ENCODE measurements around the gene CCDC92. TPM values are rescaled to one million over a fixed set of nuclear protein-coding genes. Genes with fewer than 3 reads are reported as not detected.

CCDC92 gene
- total and polyA plus RNA-seq, 2 donors (not counting 3 experiments of a cell fraction or from before 2014, with no cell fraction given), result 41.2 to 41.6 TPM

- Histone ChIP-seq H3K79me2 (ENCODE audit: control insufficient read depth, insufficient read depth, low read length) (no peaks in the 10 kb centered on the region), H4K20me1 (replicated peaks; ENCODE audit: control insufficient read depth, extremely low read depth, insufficient read depth, low read length) (no peaks in the 10 kb centered on the region), H3K4me1 (ENCODE audit: control insufficient read depth, extremely low read depth, insufficient read depth, low read length) (no peaks in the 10 kb centered on the region), H3K36me3 (ENCODE audit: control insufficient read depth in 2 of 2, extremely low read depth in 1 of 2, insufficient read depth in 2 of 2, low read length in 2 of 2) (no peaks in the 10 kb centered on the region), H3K9ac (replicated peaks; ENCODE audit: extremely low read depth, insufficient read depth, low read length) (no peak overlapping the region), H3K9me3 (replicated peaks; ENCODE audit: control insufficient read depth, insufficient read depth, low read length) (no peaks in the 10 kb centered on the region), H3K9me1 (replicated peaks; ENCODE audit: control insufficient read depth, extremely low read depth, insufficient read depth, low read length) (no peaks in the 10 kb centered on the region), H2AFZ (ENCODE audit: low read depth, low read length) (no peak overlapping the region), H3K4me3 (replicated peaks in 1 of 3; ENCODE audit: insufficient read depth in 1 of 3, low read depth in 1 of 3, low read length in 3 of 3) (no peak overlapping the region), H3K27me3 (ENCODE audit: control insufficient read depth in 2 of 2, insufficient read depth in 2 of 2, low read length in 2 of 2) (peaks cover 4 to 8% of the 10 kb centered on the region in 2 experiments), H3K27ac (ENCODE audit: insufficient read depth, low read depth, low read length) (no peak overlapping the region), H3K4me2 (ENCODE audit: insufficient read depth, low read length) (no peak overlapping the region)
- no TSS peak for BruUV-seq (replicated peaks)
- ChIA-PET POLR2A (no interaction called here), CTCF (interaction anchor here (0.8 to 4.3 kb wide), 5 partner anchors 68 to 128 kb away, joined by 3 to 133 read pairs (median 23); partner anchors contain the start of gene CCDC92)
- no peak for TF ChIP-seq MAX (IDR thresholded peaks at IDR 0.05; ENCODE audit: insufficient read depth, insufficient read length)
- TF ChIP-seq EZH2 (IDR thresholded peaks at IDR 0.05; ENCODE audit: borderline replicate concordance, low read depth, low read length, severe bottlenecking), result no peak
- no peak for TF ChIP-seq FOS (IDR thresholded peaks at IDR 0.05; ENCODE audit: borderline replicate concordance, insufficient read depth, low read length)
- DNase-seq (ENCODE audit: low read depth, low spot score) (no peak), FAIRE-seq (no peak)
- dilution Hi-C loops (cut with MboI; ENCODE audit: extremely low pct_ligation_motif_present, low sequenced_read_pairs), result no loop called here
- intact Hi-C loops (cut with micrococcal nuclease), result no loop called here
These were observed 69.1 kb downstream of the CCDC92 start for GRCh38 chr12:123903301-123904065.

GRCh38 chr12:123902821-123903220 is 69.8 kb downstream of the CCDC92 start:
- Histone ChIP-seq H3K4me3 (replicated peaks in 1 of 3; ENCODE audit: insufficient read depth in 1 of 3, low read depth in 1 of 3, low read length in 3 of 3) (no peak overlapping the region), H3K27ac (ENCODE audit: insufficient read depth, low read depth, low read length) (no peak overlapping the region), H3K36me3 (ENCODE audit: control insufficient read depth in 2 of 2, extremely low read depth in 1 of 2, insufficient read depth in 2 of 2, low read length in 2 of 2) (no peaks in the 10 kb centered on the region), H3K27me3 (ENCODE audit: control insufficient read depth in 2 of 2, insufficient read depth in 2 of 2, low read length in 2 of 2) (peaks cover 4 to 8% of the 10 kb centered on the region in 2 experiments), H3K9me1 (replicated peaks; ENCODE audit: control insufficient read depth, extremely low read depth, insufficient read depth, low read length) (no peaks in the 10 kb centered on the region), H3K9me3 (replicated peaks; ENCODE audit: control insufficient read depth, insufficient read depth, low read length) (no peaks in the 10 kb centered on the region), H3K4me2 (ENCODE audit: insufficient read depth, low read length) (no peak overlapping the region), H3K4me1 (ENCODE audit: control insufficient read depth, extremely low read depth, insufficient read depth, low read length) (no peaks in the 10 kb centered on the region), H3K79me2 (ENCODE audit: control insufficient read depth, insufficient read depth, low read length) (no peaks in the 10 kb centered on the region), H4K20me1 (replicated peaks; ENCODE audit: control insufficient read depth, extremely low read depth, insufficient read depth, low read length) (no peaks in the 10 kb centered on the region), H2AFZ (ENCODE audit: low read depth, low read length) (no peak overlapping the region), H3K9ac (replicated peaks; ENCODE audit: extremely low read depth, insufficient read depth, low read length) (no peak overlapping the region)
- no peak for TF ChIP-seq MYC (IDR thresholded peaks at IDR 0.05; ENCODE audit: low read depth, low read length)
- TF ChIP-seq EZH2 (IDR thresholded peaks at IDR 0.05; ENCODE audit: borderline replicate concordance, low read depth, low read length, severe bottlenecking), result no peak
- no peak for TF ChIP-seq JUN (IDR thresholded peaks at IDR 0.05; ENCODE audit: borderline replicate concordance, insufficient read depth, insufficient read length, low read depth)
- TF ChIP-seq POLR2AphosphoS5 (IDR thresholded peaks at IDR 0.05; ENCODE audit: insufficient read depth, low read depth, low read length), result no peak
- TF ChIP-seq CTCF (IDR thresholded peaks at IDR 0.05; ENCODE audit: extremely low read depth in 1 of 2, insufficient read depth in 1 of 2, low read depth in 1 of 2, low read length in 2 of 2), result no peak
- no peak for TF ChIP-seq FOS (IDR thresholded peaks at IDR 0.05; ENCODE audit: borderline replicate concordance, insufficient read depth, low read length)
- no peak for TF ChIP-seq POLR2A (IDR thresholded peaks at IDR 0.05; ENCODE audit: low read depth, low read length)
- TF ChIP-seq MAX (IDR thresholded peaks at IDR 0.05; ENCODE audit: insufficient read depth, insufficient read length), result no peak
- TF ChIP-seq GATA2 (IDR thresholded peaks at IDR 0.05; ENCODE audit: insufficient read depth, insufficient read length, low read depth, low read length), result no peak
- dilution Hi-C loops (cut with MboI; ENCODE audit: extremely low pct_ligation_motif_present, low sequenced_read_pairs), result no loop called here
- ChIA-PET CTCF (interaction anchor here (1.0 to 4.3 kb wide), 3 partner anchors 82 to 129 kb away, joined by 3 to 133 read pairs (median 106); no protein-coding TSS in a partner anchor), POLR2A (no interaction called here)
- no peak for DNase-seq (ENCODE audit: low read depth, low spot score)
- intact Hi-C loops (cut with micrococcal nuclease), result no loop called here
- FAIRE-seq, result no peak
- BruUV-seq (replicated peaks), result no TSS peak
